AG04449 (cell line): ENCODE measurements around the gene RPGRIP1L.

Experiments used
- CTCF ChIA-PET: fragments of 350-600 bp; formaldehyde crosslinking; extraction: SDS; loops from one replicate; lab custom pipeline; 2021; ENCODE audit warnings: antibody characterized with exemption; lab: Yijun Ruan, JAX
- POLR2A ChIA-PET: fragments of 400-600, 350-600 bp; formaldehyde crosslinking; extraction: SDS; loops from one replicate; lab custom pipeline; 2020; ENCODE audit warnings: antibody characterized with exemption, inconsistent platforms; lab: Yijun Ruan, JAX
- DNase-seq: peaks from one replicate; pipeline ENCODE4 v3.0.0-alpha.2; 2010; ENCODE audit warnings: low read depth, low spot score
- H3K4me3 ChIP-seq: 2 replicates; pipeline ENCODE4 v1.5.1; 2011; ENCODE audit warnings: low read depth, mild to moderate bottlenecking, control low read depth, low read length
- CTCF ChIP-seq: IDR thresholded peaks from one replicate; pipeline ENCODE4 v1.5.1; 2011; ENCODE audit warnings: mild to moderate bottlenecking, moderate library complexity, low read length, control low read depth, inconsistent platforms; ENCODE audit not compliant: insufficient read depth; ENCODE audit errors: missing control alignments

RPGRIP1L gene

DNA sequence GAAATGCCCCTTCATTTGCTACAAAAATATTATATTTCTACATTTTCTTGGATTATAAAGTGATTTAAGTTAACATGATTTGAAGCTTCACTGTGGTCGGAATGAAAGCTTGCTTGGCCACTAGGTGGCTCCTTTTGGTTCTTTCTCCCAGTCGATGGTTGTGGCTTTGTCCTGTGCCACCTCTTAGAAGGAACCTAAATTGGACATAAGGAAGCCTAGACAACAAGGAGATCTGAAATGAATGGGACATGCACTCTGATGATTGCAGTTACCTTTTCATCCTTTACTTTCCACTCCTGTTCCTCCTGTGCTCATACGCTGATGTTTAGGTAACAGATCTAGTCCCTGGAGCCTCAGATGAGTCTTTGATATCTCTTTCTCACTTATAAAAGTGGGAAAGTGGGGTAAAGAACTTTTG is 39.5 kb upstream of the RPGRIP1L start:
- ChIA-PET CTCF (interaction anchor here (0.7 to 4.4 kb wide), 16 partner anchors 8 to 761 kb away, joined by 3 to 44 read pairs (median 4); no protein-coding TSS in a partner anchor), POLR2A (no interaction called here)
- peak; percentile 32 for TF ChIP-seq CTCF
- DNase-seq = no peak
- no peak overlapping the region for H3K4me3 ChIP-seq

DNA sequence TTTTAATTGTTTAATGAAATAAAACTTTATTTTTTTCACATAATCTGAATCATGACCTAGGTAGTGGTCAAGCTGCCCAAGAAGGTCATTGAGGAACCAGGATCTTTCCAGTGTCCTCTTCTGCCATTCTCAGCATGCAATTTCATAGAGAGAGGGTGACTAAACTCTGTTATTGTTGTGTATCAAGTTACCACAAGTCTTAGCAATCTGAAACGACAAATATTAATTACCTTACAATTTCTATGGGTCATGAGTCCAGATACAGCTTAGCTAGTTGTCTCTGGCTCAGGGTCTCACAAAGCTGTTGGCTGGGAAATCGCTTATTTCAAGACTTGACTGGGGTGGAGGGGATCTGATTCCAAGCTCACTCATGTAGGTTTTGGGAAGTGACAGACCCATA is 37.9 kb upstream of the RPGRIP1L start:
- H3K4me3 ChIP-seq = no peak overlapping the region
- TF ChIP-seq CTCF = no peak
- ChIA-PET POLR2A (no interaction called here), CTCF (interaction anchor here (0.6 to 4.4 kb wide), 4 partner anchors 12 to 37 kb away, joined by 3 to 44 read pairs (median 3); partner anchors contain the start of genes FTO and RPGRIP1L)
- DNase-seq = no peak

- ChIA-PET CTCF (interaction anchor here (0.6 to 4.4 kb wide), 4 partner anchors 11 to 37 kb away, joined by 3 to 44 read pairs (median 3); partner anchors contain the start of genes FTO and RPGRIP1L), POLR2A (no interaction called here)
- no peak overlapping the region for H3K4me3 ChIP-seq
- DNase-seq = no peak
- TF ChIP-seq CTCF = no peak
Observed at GRCh38 chr16:53740933-53741531, 37.4 kb upstream of the RPGRIP1L start.

DNA sequence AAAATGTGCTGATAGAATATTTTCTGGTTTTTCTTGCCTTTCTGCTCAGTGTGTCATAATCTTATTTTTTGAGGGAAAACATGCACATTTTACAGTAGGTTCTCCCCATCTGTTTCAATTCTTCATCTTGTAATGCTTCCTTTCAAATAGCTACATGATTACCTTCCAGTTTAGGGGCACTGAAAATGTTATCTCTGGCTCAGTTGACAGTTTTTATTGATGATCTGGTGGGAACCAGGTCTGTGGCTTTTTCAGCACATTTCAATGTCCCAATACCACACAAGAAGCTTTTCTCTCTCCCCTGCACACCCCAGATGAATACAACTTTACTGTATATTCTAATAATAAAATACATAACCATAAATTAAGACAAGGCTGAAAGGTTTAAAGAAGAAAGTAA is 36.8 kb upstream of the RPGRIP1L start:
- ChIA-PET POLR2A (no interaction called here), CTCF (no interaction called here)
- no peak for TF ChIP-seq CTCF
- no peak overlapping the region for H3K4me3 ChIP-seq
- no peak for DNase-seq

DNA sequence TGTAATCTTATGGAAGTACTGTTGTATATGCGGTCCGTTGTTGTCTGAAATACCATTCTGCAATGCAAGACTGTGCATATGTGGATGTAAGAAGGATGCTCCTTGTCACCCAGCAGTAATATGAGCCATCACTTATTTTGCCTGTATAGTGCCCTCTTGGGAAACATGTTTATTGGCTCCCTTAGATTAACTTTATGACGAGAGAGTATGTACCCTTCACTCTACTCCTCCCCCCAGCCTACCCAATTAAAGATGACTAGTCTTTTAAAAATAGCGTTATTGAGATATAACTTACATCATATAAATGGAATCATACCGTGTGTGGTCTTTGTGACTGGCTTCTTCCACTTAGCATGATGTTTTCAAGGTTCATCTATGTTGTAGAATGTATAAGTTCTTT is 33.9 kb upstream of the RPGRIP1L start:
- no peak overlapping the region for H3K4me3 ChIP-seq
- POLR2A ChIA-PET = no interaction called here
- no peak for DNase-seq
- no peak for TF ChIP-seq CTCF
- CTCF ChIA-PET = no interaction called here

- TF ChIP-seq CTCF = no peak
- POLR2A ChIA-PET = no interaction called here
- CTCF ChIA-PET = interaction anchor here (1.5 kb wide), 1 partner anchor 8 kb away, joined by 3 read pairs; no protein-coding TSS in a partner anchor
- H3K4me3 ChIP-seq = no peak overlapping the region
- no peak for DNase-seq
Observed at GRCh38 chr16:53736297-53736696, 32.6 kb upstream of the RPGRIP1L start.
